Mononuclear cell (primary cell): ENCODE data around the gene FAM117B. TPM values are rescaled to one million over a fixed set of nuclear protein-coding genes. Genes with fewer than 3 reads are reported as not detected.

Experiments
- total RNA-seq: library from RNA; depleted of rRNA; stranded (reverse); fragments of >200 nt; gene quantifications from one replicate; pipeline ENCODE4 v1.2.3, GENCODE V29; 2012

The FAM117B gene
- total RNA-seq, 1 donor, result 31.1 TPM

Other genes with a start within 250 kb of the FAM117B start
- 3.4 TPM for gene ICA1L, start 236.8 kb downstream of the FAM117B start, total RNA-seq